Non-pigmented ciliary epithelial cell (primary cell): ENCODE measurements around the gene FOXD2.

Source experiments
- DNase-seq: peaks from one replicate; pipeline ENCODE4 v3.0.0-alpha.2; 2010; ENCODE audit warnings: low read depth

FOXD2 gene

DNA sequence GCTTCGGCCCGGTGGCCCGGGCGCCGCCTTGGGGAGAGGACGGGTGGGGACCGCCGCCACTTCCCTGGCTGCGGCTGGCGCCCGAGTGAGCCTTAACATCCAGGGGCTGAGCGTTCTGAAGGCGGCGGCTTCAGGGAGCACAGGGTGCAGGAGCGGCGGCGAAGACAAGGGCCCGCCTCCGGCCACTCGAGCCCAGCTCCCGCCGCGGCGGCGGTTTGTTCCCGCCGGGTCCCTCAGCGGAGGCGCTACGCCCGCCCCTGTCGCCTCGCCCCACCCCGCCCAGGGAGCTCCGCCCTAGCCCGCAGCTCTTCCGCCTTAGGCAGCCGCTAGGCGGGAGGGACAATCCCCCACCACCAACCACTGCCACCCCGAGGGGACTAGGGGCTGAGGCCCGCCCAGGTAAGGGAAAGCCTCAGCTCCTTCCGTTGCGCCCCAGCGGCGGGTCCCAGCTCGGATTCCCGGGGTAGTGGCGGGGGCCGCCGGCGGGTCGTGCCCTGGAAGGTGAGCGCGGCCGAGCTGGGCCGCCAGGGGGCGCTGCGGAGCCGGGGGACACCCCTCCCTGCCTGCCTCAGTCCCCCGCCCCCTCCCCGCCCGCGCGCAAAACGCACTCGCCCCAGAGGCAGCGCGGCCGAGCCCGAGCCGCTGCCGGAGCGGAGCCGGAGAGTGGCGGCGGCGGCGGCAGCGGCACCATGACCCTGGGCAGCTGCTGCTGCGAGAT is at the start of gene FOXD2:
FOXD2 (plus strand) TSS at position 598 of the 718 bp plus-strand sequence; CDS start at position 690, 92 bp downstream.
- no peak for DNase-seq

DNA sequence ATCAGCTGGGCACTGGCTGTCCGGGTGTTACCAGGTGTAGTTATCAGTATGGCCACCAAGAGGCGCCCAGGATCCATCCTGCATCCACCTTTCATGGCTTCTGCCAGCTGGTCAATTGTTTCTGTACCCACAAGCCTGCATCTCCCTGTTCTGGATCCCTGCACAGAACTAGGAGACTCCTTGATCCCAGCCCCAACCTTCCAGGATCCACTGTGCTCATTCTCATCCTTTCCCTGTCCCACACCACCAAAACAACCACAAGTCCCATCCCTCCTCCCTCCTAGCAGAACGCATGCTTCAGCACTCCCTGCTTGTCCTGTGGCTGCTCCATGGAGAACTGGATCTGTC is 49.0 kb upstream of the FOXD2 start:
- no peak for DNase-seq

DNA sequence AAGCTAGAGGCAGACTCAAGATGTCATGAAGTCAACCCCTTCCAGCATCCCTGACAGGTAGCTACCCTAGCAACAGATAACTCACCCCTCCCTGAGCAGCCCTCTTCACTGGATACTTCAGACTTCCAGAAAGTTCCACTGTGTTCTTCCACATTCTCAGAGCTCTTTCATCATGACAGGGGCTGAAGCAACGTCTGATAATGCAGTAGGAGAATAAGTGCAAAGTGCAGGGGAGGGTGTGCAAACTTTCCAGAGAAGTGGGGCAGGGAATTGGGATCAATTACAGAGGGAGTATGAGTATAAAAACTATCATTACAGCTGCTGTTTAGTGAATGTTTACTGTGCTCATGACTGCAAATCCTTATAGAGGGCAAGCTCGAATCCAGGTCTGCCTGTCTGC is 48.1 kb upstream of the FOXD2 start:
- DNase-seq: no peak

DNA sequence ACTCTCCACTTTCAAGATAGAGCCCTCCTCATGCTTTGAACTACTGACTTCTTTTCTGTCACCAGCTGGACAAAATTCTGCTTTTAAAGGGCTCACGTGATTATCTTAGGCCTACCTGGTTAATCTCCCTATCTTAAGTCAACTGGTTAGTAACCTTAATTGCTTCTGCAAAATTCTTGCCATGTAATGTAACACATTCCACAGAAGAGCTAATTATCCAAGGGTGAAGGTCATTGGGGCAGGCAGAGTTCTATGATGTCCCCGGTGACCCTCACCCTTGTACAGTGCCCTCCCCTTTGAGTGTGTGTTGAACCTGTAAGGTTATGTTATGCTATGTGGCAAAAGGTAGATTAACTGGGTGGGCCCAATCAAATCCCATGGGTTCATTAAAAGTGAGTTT is 47.0 kb upstream of the FOXD2 start:
- DNase-seq: no peak

DNA sequence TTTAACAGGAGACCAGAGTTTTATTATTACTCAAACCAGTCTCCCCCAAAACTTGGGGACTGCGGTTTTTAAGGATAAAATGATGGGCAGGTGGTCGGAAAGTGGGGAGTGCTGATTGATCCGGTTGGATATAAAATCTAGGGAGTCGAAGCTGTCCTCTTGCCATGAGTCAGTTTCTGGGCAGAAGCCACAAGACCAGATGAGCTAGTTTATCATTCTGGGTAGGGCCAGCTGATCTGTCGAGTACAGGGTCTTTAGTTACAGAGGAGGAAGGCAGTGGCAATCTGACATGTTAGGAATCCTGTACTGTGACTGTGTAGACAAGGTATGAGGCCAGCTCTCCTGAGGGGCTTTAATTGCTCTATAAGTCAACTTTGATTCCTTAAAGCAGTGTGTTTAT is 44.7 kb upstream of the FOXD2 start:
- DNase-seq: no peak

DNA sequence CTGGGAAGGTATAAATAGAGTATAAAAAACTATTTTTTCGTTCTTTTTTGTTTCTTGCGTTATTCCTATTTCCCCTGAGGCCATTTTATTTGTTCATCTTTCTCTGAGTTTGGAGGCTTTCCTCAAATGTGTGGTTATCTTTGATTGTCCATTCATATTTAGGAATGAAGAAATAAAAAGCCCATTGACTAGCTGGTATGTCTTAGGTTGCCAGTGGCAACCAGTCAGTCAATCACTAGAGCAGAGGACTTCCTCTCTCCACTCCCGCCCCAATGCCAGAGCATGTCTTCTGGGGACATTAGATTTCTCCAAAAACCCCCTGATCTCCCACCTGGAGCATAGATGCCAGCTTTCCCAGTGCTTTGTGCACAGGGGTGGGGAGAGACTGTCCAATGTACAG is 42.4 kb upstream of the FOXD2 start:
- DNase-seq: no peak

DNA sequence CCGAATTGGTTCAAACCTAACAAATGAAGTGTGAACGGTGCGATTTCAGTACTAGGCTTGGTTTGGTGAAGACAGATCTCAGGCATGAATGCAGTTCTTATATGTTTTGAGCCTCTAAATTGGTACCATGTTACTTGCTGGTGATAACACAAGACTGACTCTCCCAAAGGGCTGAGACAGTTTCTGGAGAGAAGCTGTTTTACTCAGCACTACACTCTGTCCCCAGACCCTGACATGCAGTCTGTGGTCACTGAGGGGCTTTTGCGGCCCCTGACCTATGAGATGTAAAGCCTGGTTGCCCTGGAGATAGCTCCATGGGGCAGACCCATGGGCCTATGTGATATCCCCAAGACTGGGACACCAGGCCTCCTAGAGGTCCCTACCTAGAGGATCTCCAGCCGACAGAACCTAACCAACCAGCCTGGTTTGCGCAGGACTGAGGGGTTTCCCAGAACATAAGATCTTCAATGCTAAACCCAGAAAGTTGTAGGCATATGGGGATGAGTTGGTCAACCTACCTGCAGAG is 41.1 kb upstream of the FOXD2 start:
- no peak for DNase-seq

DNA sequence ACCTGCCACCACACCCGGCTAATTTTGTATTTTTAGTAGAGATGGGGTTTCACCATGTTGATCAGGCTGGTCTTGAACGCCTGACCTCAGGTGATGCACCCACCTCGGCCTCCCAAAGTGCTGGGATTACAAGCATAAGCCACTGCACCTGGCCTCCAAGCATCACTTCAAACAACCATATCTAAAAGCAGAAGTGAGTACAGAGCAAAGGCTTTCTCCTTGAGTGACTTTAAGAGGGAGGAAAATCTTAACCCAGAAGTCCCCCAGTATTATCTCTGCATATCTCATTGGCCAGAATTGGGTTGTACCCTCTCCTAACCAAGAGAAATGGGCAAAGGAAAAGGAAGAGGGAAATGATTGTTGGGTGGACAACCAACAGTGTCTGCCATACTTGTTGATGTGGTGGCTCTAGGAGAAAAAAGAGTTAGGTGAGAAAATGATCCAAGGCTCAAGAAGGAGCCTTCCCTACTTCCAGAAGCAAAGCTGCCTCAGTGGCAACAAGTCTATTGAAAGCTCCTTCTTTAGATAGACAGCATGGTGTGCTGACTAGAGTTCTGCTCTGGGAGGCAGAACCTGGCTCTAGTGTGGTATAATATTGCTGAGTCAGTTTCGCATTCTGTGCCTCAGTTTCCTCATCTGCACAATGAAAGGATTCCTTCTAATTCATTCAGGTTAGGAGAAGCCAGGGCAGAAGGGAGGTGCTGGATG is 38.6 kb upstream of the FOXD2 start:
- no peak for DNase-seq

DNA sequence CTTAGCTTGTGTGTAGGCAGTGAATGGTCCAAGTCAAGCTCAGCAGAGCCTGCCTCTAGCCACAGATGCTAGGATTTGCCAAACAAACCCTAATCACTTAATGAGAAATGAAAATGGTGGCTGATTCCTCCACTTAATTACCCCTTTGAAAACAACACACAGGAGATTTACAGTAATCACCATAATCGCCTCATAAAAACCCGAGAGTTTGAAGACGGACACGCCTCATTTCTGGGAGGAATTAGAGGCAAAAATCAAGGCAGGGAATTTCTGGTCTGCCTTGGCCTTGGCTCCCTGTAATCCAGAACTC is 38.0 kb upstream of the FOXD2 start:
- DNase-seq: no peak

DNA sequence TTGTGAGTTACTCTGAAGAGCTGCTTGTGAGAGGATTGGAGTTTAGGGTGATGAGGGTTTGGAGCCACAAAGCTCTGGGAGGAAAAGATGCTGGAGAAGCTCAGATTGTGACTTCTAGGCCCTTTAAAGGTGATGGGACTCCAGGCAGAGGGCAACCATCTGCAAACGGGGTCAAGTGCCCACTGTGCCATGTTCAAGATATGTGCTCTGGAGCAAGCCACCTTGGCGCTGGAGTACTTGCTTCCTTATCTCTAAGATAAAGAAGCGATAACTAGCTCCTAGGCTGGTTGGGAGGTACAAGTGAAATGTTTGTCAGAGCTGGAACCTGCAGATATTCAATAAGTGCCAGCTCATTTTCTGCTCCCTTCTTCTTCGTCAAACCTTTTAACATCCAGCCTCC is 36.1 kb upstream of the FOXD2 start:
- DNase-seq: no peak

DNA sequence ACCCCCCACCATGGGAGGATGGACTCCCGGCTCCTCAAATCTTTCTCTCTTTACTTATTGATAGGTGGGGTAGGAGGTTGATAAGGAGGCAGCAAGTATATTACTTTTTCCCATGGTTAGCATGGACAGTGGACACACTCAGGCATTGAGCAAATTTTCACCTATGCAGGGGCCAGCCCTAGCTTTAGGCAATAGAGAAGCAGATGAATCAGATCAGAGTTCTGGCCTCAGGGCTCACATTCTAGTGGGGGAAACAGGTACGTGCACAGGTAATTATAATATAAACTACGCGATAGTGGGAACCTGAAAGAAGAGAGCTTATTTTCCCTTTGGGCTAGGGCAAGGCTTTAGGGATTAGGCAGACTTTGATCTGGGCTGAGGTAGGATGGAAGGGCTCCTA is 35.3 kb upstream of the FOXD2 start:
- DNase-seq: no peak

DNA sequence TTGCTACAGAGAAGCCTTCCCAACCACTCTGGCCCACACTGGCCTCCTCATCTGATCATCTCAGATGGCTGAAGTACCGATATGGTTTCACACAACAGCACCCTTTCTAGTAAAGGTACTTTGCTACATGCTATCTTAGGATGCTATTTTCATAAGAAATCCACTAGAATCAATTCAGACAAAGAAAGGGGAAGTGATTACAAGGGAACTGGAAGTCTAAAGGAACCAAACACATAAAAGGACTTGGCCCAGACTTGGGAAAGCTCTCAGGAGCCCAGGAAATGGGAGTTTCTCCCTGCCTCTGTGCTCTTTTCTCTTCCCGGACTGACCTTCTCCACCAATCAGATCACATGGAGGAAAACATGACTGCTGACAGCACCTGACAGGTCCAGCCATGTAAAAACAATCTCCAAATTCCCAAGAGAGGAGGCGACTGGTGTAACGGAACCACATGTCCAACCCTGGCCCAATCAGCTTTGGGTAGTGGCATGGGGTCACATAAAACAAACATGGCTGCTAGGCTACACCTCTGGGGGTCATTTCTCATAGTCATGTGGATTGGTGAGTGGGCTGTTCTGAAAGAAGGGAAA is 34.4 kb upstream of the FOXD2 start:
- no peak for DNase-seq

DNA sequence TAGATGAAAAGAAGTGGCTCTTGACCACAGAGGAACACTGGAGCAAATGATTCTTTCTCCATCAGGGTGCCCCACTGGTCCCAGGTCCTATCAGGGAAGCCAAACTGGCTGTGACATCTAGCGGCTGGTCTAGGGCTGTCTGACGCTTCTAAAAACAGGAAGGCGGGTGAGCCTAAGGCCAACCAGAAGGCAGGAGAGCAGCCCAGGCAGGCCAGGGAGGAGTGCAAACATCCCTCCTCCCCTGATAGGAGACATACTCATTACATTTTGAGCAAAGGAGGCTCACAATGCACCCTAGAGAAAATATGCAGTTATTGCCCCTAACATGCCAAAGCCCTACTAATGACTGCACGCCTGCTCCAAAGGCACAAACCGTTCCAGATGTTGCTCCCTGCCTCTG is 32.1 kb upstream of the FOXD2 start:
- no peak for DNase-seq

DNA sequence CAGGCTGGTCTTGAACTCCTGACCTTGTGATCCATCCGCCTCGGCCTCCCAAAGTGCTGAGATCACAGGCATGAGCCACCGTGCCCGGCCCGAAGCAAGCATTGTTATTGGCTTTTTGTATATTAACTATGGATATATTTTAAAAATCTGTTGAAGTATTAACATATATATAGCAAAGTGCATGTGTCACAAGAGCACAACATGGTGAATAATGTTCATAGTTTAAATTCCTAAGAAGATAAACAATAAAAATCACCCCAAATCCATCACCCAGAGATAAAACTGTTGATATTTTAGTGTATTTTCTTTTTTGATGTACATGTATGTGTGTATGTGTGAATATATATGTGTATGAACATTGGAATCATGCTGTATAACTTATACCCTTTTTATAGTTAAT is 30.9 kb upstream of the FOXD2 start:
- no peak for DNase-seq

DNA sequence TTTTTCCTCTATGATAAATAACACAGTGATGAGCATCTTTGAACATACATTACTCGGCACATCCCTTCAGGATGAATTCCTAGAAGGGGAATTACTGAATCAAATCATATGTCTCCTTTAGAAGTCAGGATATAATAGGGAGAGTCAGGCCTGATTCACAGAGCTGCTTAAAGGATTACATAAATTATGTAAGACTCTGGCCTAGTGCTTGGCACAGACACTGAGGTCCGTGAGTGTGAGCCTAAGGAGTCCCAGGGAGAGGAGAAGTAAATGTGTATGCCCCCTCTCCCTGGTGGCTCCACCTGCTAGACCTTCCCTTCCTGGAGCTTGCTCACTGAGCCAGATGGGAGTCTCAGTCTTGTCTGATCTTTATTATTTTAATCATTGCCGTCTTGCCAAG is 30.4 kb upstream of the FOXD2 start:
- DNase-seq: no peak

DNA sequence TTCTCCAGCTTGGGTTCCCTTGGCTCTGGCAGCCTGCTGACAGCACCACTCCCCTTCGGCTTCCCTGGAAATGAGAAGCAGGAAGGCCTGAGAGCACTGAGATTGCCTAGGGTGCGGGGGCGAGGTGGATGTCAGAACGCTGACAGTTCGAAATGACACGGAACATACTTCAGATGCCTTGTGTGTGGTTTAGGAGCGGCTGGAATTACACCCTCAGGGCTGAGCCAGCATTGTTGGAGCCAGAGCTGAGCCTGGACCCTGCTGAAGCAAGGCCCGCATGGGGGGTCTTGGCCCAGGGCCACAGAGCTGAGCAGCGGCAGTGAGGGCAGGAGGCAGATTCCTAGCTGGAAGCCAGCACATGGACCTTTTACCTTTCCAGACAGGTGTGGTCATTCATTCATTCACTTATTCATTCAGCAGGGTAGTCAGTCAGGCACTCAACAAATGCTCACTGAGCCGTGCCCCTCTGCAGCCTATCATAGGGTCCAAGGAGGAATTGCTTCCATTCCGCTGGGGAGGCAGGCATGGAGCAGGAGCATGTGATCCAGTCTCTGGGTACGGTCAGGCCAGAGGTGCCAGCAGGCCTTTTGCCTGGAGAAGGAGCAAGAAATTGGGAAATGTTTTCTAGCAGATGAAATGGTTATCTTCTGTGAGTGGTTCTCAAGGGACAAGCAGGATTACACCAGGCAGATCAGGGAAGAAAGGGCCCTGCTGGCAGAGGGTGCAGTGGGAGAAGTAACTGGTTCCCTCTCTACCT is 28.4 kb upstream of the FOXD2 start:
- DNase-seq: peak; percentile 57

DNA sequence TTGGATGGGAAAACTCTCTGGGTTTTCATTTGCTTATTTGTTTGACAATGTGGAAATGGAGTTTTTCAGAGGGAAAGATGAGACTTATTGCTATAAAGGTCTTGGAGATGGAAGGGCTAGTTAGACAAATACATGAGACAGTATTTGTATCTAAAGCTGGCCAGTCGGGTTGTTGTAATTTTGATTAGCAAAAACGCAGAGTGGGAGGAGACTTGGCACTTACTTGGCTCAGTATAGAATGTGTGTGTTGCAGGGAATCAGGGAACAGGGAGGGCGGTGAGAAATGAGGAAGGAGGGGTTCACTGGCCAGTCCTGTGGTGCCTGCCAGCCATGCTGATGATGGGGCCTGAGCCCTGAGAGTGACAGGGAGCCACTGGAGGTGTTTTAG is 27.8 kb upstream of the FOXD2 start:
- DNase-seq: no peak

DNA sequence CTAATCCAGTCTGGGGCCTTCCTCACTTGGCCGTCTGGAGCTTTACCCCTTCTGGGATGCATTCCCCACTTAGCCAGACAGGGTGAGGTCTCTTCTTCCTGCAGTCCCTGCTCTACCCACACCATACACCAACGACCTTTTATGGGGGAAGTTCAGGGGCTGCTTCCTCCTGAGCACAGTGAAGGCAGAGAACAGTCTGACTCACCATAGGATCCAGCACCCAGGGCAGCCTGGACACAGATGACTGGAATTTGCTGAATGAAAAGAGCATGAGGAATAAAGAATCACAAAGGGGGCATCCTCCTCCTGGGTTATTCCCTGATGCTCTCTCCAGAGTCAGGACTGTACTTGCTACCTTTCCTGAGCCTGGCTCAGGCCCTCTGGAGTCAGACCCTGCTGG is 26.4 kb upstream of the FOXD2 start:
- no peak for DNase-seq

DNA sequence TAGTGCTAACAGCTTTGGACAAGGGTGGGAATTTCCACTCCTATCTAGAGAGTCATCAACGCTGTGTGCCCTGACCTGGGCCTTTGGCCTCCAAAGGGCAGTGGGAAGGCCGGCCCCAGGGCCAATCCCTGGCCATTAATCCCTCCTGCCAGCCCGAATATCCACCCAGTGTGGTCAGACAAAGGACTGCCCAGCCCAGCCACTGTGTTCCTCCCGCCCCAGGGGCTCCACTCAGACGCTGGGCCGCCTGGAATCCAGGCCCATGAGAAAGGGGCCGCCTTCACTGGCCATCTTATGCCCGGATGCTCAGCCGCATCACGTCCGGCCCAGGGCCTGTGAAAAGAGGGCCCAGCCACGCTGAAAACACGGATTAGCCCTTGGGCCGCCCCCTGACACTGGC is 25.4 kb upstream of the FOXD2 start:
- DNase-seq: no peak

DNA sequence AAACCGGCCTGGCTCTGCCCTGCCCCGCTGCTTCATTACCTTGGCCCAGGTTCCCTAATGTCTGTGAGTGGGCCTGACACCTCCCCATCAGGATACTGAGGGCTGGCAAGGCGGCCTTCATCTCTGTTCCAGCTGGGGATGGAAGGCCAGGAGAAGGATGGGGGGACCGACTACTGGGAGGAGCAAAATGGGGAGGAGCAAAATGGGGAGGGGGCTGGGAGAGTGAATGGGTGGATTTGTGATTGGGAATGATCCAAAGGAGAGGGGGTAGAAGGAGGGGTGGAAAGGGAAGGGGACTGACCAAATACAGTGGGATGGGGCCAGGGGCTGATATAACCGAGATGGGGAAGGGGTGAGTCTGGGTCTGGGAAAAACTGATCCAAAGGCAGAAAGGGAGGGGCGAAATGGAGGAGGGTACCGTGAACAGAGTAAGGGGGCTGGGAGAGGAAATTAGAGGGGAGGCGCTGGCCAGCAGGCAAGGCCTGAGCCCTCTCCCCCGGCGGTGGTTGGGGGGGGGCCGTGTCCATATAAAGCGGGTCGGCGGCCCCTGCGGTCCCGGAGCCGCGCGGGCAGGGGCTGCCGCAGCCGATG is 22.0 kb upstream of the FOXD2 start, which contains the start of gene FOXE3:
FOXE3 (plus strand) TSS at position 558 of the 591 bp plus-strand sequence; CDS start at position 589, 31 bp downstream.
- DNase-seq: no peak

DNA sequence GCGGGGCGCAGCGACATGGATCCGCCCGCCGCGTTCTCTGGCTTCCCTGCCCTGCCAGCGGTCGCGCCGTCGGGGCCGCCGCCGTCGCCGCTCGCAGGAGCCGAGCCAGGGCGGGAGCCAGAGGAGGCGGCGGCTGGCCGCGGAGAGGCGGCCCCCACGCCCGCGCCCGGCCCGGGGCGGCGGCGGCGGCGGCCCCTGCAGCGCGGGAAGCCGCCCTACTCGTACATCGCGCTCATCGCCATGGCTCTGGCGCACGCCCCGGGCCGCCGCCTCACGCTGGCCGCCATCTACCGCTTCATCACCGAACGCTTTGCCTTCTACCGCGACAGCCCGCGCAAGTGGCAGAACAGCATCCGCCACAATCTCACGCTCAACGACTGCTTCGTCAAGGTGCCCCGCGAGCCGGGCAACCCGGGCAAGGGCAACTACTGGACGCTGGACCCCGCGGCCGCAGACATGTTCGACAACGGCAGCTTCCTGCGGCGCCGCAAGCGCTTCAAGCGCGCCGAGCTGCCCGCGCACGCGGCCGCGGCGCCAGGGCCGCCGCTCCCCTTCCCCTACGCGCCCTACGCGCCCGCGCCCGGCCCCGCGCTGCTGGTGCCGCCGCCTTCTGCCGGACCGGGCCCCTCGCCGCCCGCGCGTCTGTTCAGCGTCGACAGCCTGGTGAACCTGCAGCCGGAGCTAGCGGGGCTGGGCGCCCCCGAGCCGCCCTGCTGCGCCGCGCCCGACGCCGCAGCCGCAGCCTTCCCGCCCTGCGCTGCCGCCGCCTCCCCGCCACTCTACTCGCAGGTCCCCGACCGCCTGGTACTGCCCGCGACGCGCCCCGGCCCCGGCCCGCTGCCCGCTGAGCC is 21.3 kb upstream of the FOXD2 start:
- DNase-seq: no peak
